ENCODE results near the gene COL11A2.
"Not testable (repeated sequence)": the region's sequence is repeated elsewhere in the genome, so short reads cannot be mapped to it uniquely, and the experiment has no call there.

Gene COL11A2

DNA sequence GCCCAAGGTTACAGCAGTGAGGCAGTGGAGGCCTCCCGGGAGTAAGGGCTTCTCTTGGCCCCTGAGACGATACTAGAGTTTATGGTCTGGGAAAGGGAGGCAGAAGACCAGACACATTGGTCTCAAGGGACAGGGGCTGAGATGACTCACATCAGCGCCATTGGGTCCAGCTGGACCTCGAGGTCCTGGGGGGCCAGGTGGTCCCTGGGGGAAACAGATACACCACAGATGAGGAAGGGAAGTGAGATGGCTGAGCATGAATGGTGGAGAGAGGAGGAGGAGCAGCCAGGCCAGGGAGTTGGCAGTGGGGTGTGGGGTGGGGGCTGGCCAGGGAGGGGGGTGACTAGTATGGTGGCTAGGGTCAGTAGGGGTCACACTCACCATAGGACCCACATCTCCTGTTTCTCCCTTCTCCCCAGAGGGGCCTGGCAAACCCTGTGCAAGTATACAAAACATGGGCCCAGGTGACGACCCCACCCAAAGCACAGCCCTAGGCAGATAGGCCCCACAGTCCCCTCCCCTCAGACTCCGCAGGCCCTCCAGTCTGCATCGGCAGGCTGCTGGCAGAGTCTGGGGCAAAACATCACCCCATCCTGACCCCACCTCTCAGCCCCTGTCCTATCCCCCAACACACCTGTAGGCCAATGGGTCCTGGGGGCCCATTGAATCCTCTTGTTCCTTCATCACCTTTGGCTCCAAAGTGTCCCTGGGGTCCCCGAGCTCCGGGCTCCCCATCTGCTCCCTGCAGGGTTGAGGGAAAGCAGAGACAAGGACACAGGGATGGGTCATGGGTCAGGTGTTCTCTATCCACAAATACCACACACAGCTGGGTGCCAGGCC lies 21.9 kb downstream of the COL11A2 start:
- no peak for DNase-seq

GRCh38 chr6:33169291-33170175 lies 22.7 kb downstream of the COL11A2 start:
- DNase-seq: no peak

GRCh38 chr6:33168639-33169038 lies 23.6 kb downstream of the COL11A2 start:
- DNase-seq: no peak

- DNase-seq: no peak
Measured at GRCh38 chr6:33168284-33168601, 24.0 kb downstream of the COL11A2 start.

DNA sequence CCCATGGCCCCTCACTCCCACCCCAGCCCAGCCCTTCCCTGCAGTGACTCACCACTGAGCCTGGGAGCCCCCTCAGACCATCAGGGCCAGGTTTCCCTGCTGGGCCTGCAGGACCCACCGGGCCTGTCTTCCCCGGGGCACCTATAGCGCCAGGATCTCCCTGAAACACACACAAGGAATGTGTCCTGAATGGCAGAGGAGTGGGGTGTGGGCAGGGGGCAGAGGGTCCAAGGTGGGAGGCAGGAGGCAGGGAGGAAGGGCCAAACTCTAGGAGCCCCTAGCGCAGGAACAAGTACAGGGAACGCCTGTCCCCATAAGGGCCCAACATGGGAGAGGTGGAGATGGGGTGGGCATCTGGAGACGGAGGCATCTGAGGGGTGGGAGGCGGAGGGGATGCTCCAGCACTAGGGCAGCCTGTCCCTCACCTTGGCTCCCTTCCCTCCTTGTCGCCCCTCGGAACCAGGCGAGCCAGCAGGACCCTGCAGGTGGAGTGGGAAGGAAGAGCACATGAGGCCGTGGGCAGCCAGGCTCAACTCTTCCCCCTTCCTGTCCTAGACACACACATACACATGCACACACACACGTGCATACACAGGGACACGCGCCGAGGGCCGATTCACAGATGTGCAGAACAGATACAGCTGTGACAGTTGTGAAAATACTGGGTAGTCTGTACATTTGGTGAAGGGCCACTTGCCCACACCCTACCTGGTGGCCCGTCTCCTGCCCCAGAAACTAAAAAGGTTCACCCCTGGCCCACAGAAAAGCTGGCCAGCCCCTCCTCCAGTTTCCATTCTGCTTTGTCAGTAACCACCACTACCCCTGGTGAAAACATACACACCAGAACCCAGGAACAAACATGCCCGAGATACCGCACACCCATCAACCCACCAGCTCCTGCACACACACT lies 24.6 kb downstream of the COL11A2 start:
- DNase-seq: no peak

- DNase-seq: no peak
Measured at GRCh38 chr6:33166811-33167210, 25.5 kb downstream of the COL11A2 start.

DNA sequence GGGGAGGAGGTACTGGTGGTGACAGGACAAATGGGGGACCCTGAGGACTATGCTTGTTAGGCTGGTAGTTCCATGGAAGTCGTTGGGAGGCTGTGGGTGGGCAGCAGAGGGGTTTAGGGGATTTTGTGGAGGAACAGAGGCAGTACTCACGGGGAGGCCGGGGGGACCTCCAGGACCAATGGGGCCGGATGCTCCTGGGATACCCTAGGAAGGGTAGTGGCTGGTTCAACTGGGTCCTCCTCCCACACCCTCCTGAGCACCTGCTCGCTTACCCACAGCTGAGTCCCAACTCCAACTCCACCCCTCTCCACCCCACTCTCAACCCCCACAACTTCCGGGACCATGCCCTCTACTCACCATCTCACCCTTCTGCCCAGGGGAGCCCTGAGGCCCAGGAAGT lies 25.9 kb downstream of the COL11A2 start:
- DNase-seq: no peak

- no peak for DNase-seq
Measured at GRCh38 chr6:33165581-33166258, 26.5 kb downstream of the COL11A2 start.

GRCh38 chr6:33164665-33165373 lies 27.4 kb downstream of the COL11A2 start:
- no peak for DNase-seq

DNA sequence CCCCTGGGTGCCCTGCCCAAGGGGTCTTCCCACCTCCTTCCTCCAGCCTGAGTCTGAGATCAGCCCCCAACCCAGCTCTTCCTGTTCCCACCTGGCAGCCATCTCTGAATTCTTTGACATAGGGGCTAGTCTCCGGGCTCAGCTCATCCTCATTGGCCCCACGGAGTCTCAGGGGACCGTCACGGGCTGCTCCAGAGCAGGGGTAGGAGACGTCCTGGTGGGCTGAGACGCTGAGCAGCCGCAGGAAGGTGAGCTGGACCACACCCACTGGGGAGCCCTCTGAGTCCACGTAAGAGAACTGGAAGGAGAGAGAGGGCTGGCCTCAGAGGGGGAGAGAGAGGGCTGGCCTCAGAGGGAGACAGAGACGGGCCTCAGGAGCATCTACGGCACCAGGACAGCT lies 28.1 kb downstream of the COL11A2 start:
- DNase-seq: no peak

DNA sequence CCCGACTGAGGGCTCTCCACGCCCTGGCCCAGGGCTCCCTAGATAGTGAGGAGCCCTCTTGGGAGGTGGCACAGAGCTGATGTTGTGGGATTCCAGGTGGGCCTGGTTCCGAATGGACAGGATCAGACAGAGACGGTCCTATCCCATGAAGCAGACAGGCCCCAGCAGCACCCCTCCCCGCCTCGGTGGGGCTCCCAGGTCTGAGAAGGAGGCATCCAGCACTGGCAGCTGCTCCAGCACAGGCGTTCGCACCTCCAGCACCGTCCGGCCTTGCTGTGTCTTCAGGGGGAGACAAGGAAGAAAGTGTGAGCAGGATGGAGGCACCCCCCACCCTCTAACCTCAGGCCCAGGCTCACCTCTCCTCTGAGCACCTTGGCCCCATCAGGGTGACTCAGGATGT lies 28.7 kb downstream of the COL11A2 start:
- no peak for DNase-seq

DNA sequence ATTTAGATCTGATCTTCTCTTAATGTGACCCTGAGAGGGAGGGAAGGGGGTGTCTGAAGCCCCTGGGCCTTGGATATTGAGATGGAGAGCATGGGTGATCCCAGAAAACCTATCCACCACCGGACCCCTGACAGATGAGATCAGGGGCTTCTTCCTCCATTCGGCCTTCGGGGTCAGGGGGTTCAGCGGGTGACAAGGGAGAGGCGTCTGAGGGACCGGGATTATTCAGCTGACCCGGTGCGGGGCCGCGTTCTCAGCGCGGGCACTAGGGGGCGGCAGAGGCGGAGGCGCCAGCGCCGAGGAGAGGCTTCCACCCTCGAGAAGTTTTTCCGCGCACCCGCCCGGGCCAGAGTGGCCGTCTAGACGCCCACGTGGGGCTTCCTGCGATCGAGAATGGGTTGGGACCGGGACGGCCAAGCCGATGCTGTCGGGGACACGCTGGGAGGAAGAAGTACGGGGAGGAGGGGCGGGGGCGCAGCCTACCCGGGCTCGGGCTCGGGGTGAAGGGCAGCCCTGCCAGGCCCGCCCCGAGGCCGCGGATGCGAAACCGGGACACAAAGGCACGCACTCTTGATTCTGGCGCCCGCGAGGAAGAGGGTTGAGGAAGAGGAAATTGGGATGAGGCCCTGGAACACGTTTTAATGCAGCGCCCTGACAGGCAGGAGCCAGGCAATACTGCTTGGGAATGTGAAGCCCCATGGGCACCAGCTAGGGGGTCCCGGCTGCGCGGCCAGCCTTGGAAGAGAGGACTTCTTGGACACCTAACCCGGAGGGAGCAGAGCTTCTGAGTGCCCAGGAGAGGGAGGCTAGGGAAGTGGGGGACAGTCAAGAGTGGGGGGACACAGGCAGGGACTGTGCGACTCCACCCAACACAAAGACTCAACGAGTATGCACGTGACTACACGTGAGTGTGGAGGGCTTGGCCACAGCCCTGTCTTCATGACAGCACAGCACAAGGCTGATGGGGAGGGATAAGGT lies 30.6 kb downstream of the COL11A2 start:
- peak; percentile 76 for DNase-seq

GRCh38 chr6:33160728-33161344 lies 31.4 kb downstream of the COL11A2 start:
- no peak for DNase-seq

DNA sequence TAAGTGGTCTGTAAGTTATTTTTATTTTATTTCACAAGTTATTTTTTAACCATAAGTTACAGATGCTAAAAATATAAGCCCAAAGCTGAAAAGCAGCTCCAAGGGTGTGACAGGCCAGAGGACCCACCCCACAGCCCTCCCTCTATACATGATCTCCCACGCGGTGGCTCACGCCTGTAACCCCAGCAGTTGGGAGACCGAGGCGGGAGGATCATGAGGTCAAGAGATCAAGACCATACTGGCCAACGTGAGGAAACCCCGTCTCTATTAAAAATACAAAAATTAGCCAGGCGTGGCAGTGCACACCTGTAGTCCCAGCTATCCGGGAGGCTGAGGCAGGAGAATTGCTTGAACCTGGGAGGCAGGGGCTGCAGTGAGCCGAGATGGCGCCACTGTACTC lies 32.2 kb downstream of the COL11A2 start:
- no peak for DNase-seq

DNA sequence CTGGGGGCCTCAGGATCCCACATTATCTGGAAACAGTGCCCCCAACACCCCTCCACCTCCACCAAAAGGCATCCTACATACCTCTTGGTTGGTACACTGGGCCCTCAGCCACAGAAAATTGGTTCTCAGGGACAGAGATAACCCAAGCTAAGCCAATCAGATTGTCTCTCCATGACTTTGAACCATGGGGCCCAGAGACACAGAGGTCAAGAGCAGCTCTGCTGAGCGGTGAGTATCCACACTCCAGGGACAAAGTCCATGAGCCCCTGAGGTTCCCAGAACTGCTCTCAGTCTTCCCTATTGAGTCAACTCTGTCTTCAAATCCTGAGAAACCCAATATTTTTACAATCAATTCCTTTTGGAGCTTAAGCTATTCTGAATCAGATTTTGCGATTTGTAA lies 35.3 kb downstream of the COL11A2 start:
- DNase-seq: no peak

DNA sequence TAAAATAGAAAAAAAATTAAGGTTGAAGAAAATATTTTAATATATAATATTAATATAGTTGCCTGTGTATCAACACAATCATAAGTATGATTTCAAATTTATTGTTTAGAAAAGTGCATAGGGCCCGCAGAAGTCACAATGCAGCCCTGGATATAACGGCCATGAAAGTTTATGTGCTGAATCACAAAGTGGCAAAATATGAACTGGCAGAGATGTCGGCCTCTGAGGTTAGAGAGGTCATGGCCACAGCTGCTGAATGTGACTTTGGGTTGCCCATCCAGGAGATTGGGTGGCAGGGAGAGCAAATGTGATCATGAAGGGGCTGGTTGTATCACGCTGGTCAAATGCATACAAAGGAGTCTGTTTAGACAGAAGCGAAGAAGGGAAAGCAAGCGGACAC lies 35.7 kb downstream of the COL11A2 start:
- DNase-seq: no peak

DNA sequence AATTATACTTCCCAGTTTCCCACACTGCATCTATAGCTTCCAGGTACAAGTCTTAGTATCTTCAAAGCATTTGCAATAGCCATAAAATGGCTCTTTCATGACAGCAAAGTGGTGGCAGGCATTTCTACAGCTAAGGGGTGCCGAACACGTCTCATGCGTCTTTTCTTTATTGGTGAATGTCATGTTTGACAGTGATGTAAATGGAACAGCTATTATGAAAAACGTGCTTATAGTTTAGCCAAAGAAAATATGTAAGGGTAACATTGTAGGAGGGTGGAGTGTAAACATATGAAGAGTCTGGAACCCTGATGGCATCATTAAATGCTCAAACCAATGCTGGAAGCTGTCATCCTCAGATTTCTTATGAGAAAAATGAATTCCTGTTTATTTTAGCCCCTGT lies 37.9 kb downstream of the COL11A2 start:
- DNase-seq: no peak

GRCh38 chr6:33151050-33151449 lies 41.2 kb downstream of the COL11A2 start:
- no peak for DNase-seq

GRCh38 chr6:33150560-33150959 lies 41.7 kb downstream of the COL11A2 start:
- not testable (repeated sequence) for DNase-seq

All from effector CD8-positive, alpha-beta T cell (primary cell).